ENCODE results near the gene MGAT2. TPM values are rescaled to one million over a fixed set of nuclear protein-coding genes. Genes with fewer than 3 reads are reported as not detected.
A peak's percentile ranks its signal among the peaks of the same experiment; 100 is the strongest.

Gene MGAT2
- total RNA-seq, 2 donors from 2014 or later: 21.4 to 23.5 TPM

DNA sequence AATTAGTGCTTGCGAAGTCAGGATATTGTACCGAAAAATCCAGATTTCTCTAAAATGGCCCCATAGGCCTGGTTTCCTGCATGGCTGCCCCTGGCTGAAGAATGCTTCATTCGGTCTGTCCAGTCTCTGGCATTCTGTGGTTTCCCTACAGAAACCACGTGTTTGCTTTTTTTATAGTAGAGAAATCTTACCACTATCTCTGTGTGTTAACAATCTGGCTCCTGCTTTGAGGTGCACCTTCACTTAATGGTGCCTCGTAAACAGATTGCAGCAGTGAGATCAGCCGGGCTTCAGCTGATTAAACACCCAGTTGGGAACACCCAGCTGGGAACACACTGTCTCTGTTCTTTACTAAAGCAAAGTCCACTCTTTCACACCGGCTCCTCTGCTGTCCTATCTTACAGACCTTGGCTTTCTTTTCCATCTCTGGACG, 21.1 kb downstream of the MGAT2 start:
- Histone ChIP-seq H3K9me3 (ENCODE audit: control insufficient read depth, low read length) (no peaks in the 10 kb centered on the region), H3K27ac (ENCODE audit: low read depth, low read length) (no peak overlapping the region)
- no peaks in the 10 kb centered on the region for H3K9me3 Mint-ChIP-seq

DNA sequence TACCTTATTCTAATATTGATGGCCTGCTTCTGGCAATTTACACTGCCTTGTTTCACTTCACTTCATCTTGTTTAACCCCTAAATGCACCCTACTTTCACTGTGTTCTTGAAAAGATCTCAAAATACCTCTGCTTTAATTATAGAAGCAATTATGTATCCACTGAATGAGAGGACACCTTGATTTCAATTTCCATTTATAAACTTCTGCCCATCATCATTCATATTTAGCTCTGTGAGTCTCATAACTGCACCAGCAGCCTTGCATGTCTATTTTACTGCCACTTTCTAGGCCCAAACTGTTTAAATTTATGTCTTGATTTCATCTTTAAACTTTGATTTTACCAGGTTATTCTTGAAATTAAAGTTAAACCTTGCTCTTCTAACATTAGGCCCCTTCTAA, 21.6 kb downstream of the MGAT2 start:
- Mint-ChIP-seq H3K4me1 (peaks cover 20% of the 10 kb centered on the region), H3K9me3 (no peaks in the 10 kb centered on the region), H3K27ac (peak overlapping the region; percentile 74), H3K4me3 (peak overlapping the region; percentile 35), H3K36me3 (ENCODE audit: low read depth) (peaks cover 38% of the 10 kb centered on the region), H3K27me3 (ENCODE audit: insufficient read depth) (no peaks in the 10 kb centered on the region)
- no peaks in the 10 kb centered on the region for H3K9me3 ChIP-seq (ENCODE audit: control insufficient read depth, low read length)
- TF ChIP-seq, protein P1, sequence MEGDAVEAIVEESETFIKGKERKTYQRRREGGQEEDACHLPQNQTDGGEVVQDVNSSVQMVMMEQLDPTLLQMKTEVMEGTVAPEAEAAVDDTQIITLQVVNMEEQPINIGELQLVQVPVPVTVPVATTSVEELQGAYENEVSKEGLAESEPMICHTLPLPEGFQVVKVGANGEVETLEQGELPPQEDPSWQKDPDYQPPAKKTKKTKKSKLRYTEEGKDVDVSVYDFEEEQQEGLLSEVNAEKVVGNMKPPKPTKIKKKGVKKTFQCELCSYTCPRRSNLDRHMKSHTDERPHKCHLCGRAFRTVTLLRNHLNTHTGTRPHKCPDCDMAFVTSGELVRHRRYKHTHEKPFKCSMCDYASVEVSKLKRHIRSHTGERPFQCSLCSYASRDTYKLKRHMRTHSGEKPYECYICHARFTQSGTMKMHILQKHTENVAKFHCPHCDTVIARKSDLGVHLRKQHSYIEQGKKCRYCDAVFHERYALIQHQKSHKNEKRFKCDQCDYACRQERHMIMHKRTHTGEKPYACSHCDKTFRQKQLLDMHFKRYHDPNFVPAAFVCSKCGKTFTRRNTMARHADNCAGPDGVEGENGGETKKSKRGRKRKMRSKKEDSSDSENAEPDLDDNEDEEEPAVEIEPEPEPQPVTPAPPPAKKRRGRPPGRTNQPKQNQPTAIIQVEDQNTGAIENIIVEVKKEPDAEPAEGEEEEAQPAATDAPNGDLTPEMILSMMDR (conservative IDR thresholded peaks at IDR 0.05): no peak
- peak overlapping the region; percentile 50 for H3K4me3 ChIP-seq (ENCODE audit: low read length)
- H3K27ac ChIP-seq (ENCODE audit: low read depth, low read length): no peak overlapping the region
- peaks cover 31% of the 10 kb centered on the region for H3K36me3 ChIP-seq (ENCODE audit: control insufficient read depth, insufficient read depth, low read length)
- H3K9ac ChIP-seq (ENCODE audit: extremely low read depth, low read length, poor library complexity, severe bottlenecking): no peak overlapping the region
- peaks cover 11% of the 10 kb centered on the region for H3K4me1 ChIP-seq (ENCODE audit: control insufficient read depth, insufficient read depth, low read length)
- no peak for DNase-seq
- H3K27me3 ChIP-seq (ENCODE audit: control insufficient read depth, insufficient read depth, low read length, poor library complexity, severe bottlenecking): no peaks in the 10 kb centered on the region

More for the DNA sequence above, 21.1 kb downstream of the MGAT2 start:
- Mint-ChIP-seq H3K4me1 (peaks cover 22% of the 10 kb centered on the region), H3K27ac (peak overlapping the region; percentile 74), H3K36me3 (ENCODE audit: low read depth) (peaks cover 38% of the 10 kb centered on the region), H3K27me3 (ENCODE audit: insufficient read depth) (no peaks in the 10 kb centered on the region), H3K4me3 (peak overlapping the region; percentile 35)
- peaks cover 32% of the 10 kb centered on the region for H3K36me3 ChIP-seq (ENCODE audit: control insufficient read depth, insufficient read depth, low read length)
- no peak overlapping the region for H3K9ac ChIP-seq (ENCODE audit: extremely low read depth, low read length, poor library complexity, severe bottlenecking)
- H3K4me1 ChIP-seq (ENCODE audit: control insufficient read depth, insufficient read depth, low read length): peaks cover 11% of the 10 kb centered on the region
- H3K27me3 ChIP-seq (ENCODE audit: control insufficient read depth, insufficient read depth, low read length, poor library complexity, severe bottlenecking): no peaks in the 10 kb centered on the region
- H3K4me3 ChIP-seq (ENCODE audit: low read length): peak overlapping the region; percentile 50
- TF ChIP-seq, protein P1 (conservative IDR thresholded peaks at IDR 0.05): no peak
- 74 to 85% methylated on average over 6 to 8 of the region's 8 CpGs for whole genome bisulfite sequencing, 2 experiments (ENCODE audit: insufficient coverage in 1 of 2, insufficient read length in 1 of 2)
- peak; percentile 59 for DNase-seq

DNA sequence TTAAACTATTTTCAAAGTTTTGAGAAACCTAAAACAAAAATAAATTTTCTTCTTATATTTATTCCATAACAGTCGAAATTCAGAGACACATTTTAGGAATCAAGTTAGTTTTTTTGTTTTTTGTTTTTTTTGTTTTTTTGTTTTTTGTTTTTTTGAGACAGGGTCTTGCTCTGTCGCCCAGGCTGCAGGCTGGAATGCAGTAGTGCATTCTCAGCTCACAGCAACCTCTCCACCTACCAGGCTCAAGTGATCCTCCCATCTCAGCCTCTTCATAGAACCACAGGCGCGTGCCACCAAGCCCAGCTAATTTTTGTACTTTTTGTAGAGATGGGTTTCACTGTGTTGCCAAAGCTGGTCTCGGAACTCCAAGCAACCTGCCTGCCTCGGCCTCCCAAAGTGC, 32.9 kb downstream of the MGAT2 start:
- WGBS, 2 experiments (ENCODE audit: insufficient coverage in 1 of 2, insufficient read length in 1 of 2): 95% methylated on average over 5 of the region's 6 CpGs; no CpG with 5 or more reads in 1 of the 2 experiments
- H3K27ac Mint-ChIP-seq: no peak overlapping the region
- Histone ChIP-seq H3K36me3 (ENCODE audit: control insufficient read depth, insufficient read depth, low read length) (peaks cover 43% of the 10 kb centered on the region), H3K9ac (ENCODE audit: extremely low read depth, low read length, poor library complexity, severe bottlenecking) (no peak overlapping the region), H3K4me3 (ENCODE audit: low read length) (no peak overlapping the region), H3K27ac (ENCODE audit: low read depth, low read length) (no peak overlapping the region), H3K27me3 (ENCODE audit: control insufficient read depth, insufficient read depth, low read length, poor library complexity, severe bottlenecking) (no peaks in the 10 kb centered on the region), H3K9me3 (ENCODE audit: control insufficient read depth, low read length) (no peaks in the 10 kb centered on the region), H3K4me1 (ENCODE audit: control insufficient read depth, insufficient read depth, low read length) (no peaks in the 10 kb centered on the region)
- TF ChIP-seq, protein P1 (conservative IDR thresholded peaks at IDR 0.05): peak; percentile 9
- no peaks in the 10 kb centered on the region for H3K9me3 Mint-ChIP-seq
- H3K36me3 Mint-ChIP-seq (ENCODE audit: low read depth): peaks cover 15% of the 10 kb centered on the region
- DNase-seq: no peak
- H3K4me3 Mint-ChIP-seq: no peak overlapping the region
- H3K4me1 Mint-ChIP-seq: no peaks in the 10 kb centered on the region
- H3K27me3 Mint-ChIP-seq (ENCODE audit: insufficient read depth): no peaks in the 10 kb centered on the region

Measured in endodermal cell (in vitro differentiated cells).